PC-3 (cell line): ENCODE data around the gene SUPT7L. TPM values are rescaled to one million over a fixed set of nuclear protein-coding genes. Genes with fewer than 3 reads are reported as not detected.

ENCODE experiments used
- ATAC-seq: fragments of 200-7000 bp; cut with Tn5 transposase; 2 replicates; pipeline ENCODE4 v1.9.1; 2020; ENCODE audit warnings: mild to moderate bottlenecking, moderate library complexity
- BruUV-seq: library from RNA; stranded (reverse); fragments of 400-500 nt; replicated peaks from 2 replicates; lab custom pipeline; 2021; lab: Mats Ljungman, UMichigan
- CTCF ChIA-PET: fragments of 300-600 bp; sonication (Branson Sonifier 250); formaldehyde crosslinking; loops from one replicate; lab custom pipeline; 2022; ENCODE audit warnings: antibody characterized with exemption; lab: Charles Lee
- POLR2A ChIA-PET: fragments of 300-600 bp; sonication (Branson Sonifier 250); formaldehyde crosslinking; loops from one replicate; lab custom pipeline; 2022; ENCODE audit warnings: antibody characterized with exemption; ENCODE audit not compliant: unreplicated experiment; lab: Charles Lee
- DNase-seq: peaks from one replicate; pipeline ENCODE4 v3.0.0-alpha.2; 2015
- H2AFZ ChIP-seq: fragments of 300-600 bp; sonication (generic); 2 replicates; pipeline ENCODE4 v1.6.0; 2016; ENCODE audit warnings: antibody characterized with exemption, low read length
- H3F3A ChIP-seq: fragments of 300-600 bp; sonication (generic); one replicate; pipeline ENCODE4 v1.6.0; 2017; ENCODE audit warnings: antibody characterized with exemption, low read length, control low read depth, mild to moderate bottlenecking; ENCODE audit not compliant: unreplicated experiment
- H3K27ac ChIP-seq: fragments of 300-600 bp; sonication (generic); 2 replicates; pipeline ENCODE4 v1.5.1; 2016; ENCODE audit warnings: mild to moderate bottlenecking, low read length
- H3K27me3 ChIP-seq: fragments of 300-600 bp; sonication (generic); 2 replicates; pipeline ENCODE4 v1.6.1; 2016; ENCODE audit warnings: low read length, mixed read lengths
- H3K36me3 ChIP-seq: fragments of 300-600 bp; sonication (generic); 2 replicates; pipeline ENCODE4 v1.6.1; 2016; ENCODE audit warnings: low read depth, mixed run types, low read length, mixed read lengths
- H3K4me1 ChIP-seq: fragments of 300-600 bp; sonication (generic); 2 replicates; pipeline ENCODE4 v1.5.1; 2016; ENCODE audit warnings: low read length; ENCODE audit not compliant: insufficient read depth
- H3K4me2 ChIP-seq: fragments of 300-600 bp; sonication (generic); 2 replicates; pipeline ENCODE4 v1.6.0; 2016; ENCODE audit warnings: low read length
- H3K4me3 ChIP-seq: fragments of 300-600 bp; sonication (generic); 2 replicates; pipeline ENCODE4 v1.5.1; 2016; ENCODE audit warnings: mild to moderate bottlenecking, low read length, mixed read lengths
- H3K79me2 ChIP-seq: fragments of 300-600 bp; sonication (generic); 2 replicates; pipeline ENCODE4 v1.6.1; 2017; ENCODE audit warnings: low read length, mixed read lengths
- H3K9ac ChIP-seq: fragments of 300-600 bp; sonication (generic); 2 replicates; pipeline ENCODE4 v1.6.0; 2016; ENCODE audit warnings: mild to moderate bottlenecking, low read length
- H3K9me2 ChIP-seq: fragments of 300-600 bp; sonication (generic); replicated peaks from 2 replicates; pipeline ENCODE4 v1.6.1; 2016; ENCODE audit warnings: mixed run types, low read length, mixed read lengths
- H3K9me3 ChIP-seq: fragments of 300-600 bp; sonication (generic); 2 replicates; pipeline ENCODE4 v1.6.1; 2016; ENCODE audit warnings: low read length, mixed read lengths
- H4K20me1 ChIP-seq: fragments of 300-600 bp; sonication (generic); 2 replicates; pipeline ENCODE4 v1.6.1; 2016; ENCODE audit warnings: low read length, mixed read lengths
- EZH2 ChIP-seq: fragments of 300-600 bp; sonication (generic); IDR thresholded peaks from one replicate; pipeline ENCODE4 v1.6.1; 2017; ENCODE audit warnings: antibody characterized with exemption, mild to moderate bottlenecking, low read length; ENCODE audit not compliant: unreplicated experiment
- EZH2phosphoT487 ChIP-seq: fragments of 300-600 bp; sonication (generic); IDR thresholded peaks from 2 replicates; pipeline ENCODE4 v1.6.1; 2018; ENCODE audit warnings: mild to moderate bottlenecking, antibody characterized with exemption, low read length, borderline replicate concordance
- intact Hi-C: fragments of 100-400 bp; cut with micrococcal nuclease; formaldehyde crosslinking; loops from 2 replicates; pipeline ENCODE4 v1.9.0; 2023
- total RNA-seq: library from RNA; depleted of rRNA; stranded (reverse); fragments of >200 nt; gene quantifications from 2 replicates; pipeline ENCODE4 v1.2.3, GENCODE V29; 2014
- TF ChIP-seq, protein P1 (sequence below): fragments of 300-600 bp; sonication (generic); conservative IDR thresholded peaks from 2 replicates; pipeline ENCODE4 v1.5.1; 2017; ENCODE audit warnings: antibody characterized with exemption, low read depth, mild to moderate bottlenecking, low read length

The SUPT7L gene
- total RNA-seq, 1 experiment from 2014 or later: 23.4 TPM

DNA sequence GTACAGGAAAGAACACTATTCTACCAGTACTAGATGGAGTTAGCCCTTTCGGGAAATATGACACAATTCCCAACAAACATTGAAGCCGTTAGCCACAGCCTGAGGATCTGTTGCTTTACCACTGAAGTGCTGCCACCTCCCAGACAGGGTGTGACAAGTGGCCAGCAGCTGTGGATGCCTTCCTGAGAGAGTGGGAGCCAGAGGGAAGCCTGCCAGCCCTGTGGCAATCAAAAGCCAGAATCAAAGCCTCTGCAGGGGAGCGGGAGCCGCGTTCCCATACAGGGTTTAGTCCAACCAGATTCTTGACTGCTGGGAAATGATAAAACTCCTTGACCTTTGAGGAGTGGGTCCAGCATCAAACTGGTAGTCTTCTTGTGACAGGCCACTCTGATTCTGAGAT, 38.3 kb upstream of the SUPT7L start:
- Histone ChIP-seq H3K9me2 (no peaks in the 10 kb centered on the region), H3K4me3 (no peak overlapping the region), H3K27ac (no peak overlapping the region), H3K9me3 (no peaks in the 10 kb centered on the region), H3K36me3 (no peaks in the 10 kb centered on the region), H3K9ac (no peak overlapping the region), H3F3A (peaks cover 5% of the 10 kb centered on the region), H3K4me1 (peaks cover 25% of the 10 kb centered on the region), H3K79me2 (no peaks in the 10 kb centered on the region), H4K20me1 (no peaks in the 10 kb centered on the region), H3K4me2 (no peak overlapping the region), H2AFZ (no peak overlapping the region), H3K27me3 (no peaks in the 10 kb centered on the region)
- no TSS peak for BruUV-seq
- ChIA-PET CTCF (no interaction called here), POLR2A (interaction anchor here (0.6 kb wide), 1 partner anchor 254 kb away, joined by 3 read pairs; no protein-coding TSS in a partner anchor)
- ATAC-seq: no peak
- intact Hi-C loops: loop anchor here (10.0 kb wide), 3 partner anchors 73 to 863 kb away; partner anchors contain the start of gene MRPL33
- no peak for DNase-seq
- TF ChIP-seq EZH2phosphoT487 (no peak), EZH2 (no peak)
- TF ChIP-seq, protein P1, sequence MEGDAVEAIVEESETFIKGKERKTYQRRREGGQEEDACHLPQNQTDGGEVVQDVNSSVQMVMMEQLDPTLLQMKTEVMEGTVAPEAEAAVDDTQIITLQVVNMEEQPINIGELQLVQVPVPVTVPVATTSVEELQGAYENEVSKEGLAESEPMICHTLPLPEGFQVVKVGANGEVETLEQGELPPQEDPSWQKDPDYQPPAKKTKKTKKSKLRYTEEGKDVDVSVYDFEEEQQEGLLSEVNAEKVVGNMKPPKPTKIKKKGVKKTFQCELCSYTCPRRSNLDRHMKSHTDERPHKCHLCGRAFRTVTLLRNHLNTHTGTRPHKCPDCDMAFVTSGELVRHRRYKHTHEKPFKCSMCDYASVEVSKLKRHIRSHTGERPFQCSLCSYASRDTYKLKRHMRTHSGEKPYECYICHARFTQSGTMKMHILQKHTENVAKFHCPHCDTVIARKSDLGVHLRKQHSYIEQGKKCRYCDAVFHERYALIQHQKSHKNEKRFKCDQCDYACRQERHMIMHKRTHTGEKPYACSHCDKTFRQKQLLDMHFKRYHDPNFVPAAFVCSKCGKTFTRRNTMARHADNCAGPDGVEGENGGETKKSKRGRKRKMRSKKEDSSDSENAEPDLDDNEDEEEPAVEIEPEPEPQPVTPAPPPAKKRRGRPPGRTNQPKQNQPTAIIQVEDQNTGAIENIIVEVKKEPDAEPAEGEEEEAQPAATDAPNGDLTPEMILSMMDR: no peak

DNA sequence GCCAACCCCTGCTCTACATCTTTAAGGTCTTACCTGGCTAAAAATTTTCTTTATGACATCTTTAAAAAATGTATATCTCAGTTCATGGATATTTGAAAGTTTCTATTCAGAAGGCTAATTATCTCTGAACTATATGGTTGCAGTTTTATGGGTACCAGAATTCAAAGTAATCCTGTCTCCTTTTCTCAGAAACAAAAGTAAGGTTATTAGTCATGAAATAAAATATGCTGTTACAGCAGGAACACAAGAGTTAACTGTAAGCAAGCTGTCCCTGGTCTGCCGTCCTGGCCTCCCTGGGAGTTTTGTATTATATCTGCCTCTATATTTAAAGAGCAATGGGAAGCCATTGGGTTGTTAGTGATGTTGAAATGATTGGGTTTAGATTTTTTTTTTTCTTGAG, 34.2 kb upstream of the SUPT7L start:
- H2AFZ ChIP-seq: no peak overlapping the region
- POLR2A ChIA-PET: no interaction called here
- H3F3A ChIP-seq: no peaks in the 10 kb centered on the region
- no peak for ATAC-seq
- H3K27ac ChIP-seq: no peak overlapping the region
- no peaks in the 10 kb centered on the region for H3K79me2 ChIP-seq
- no peaks in the 10 kb centered on the region for H3K9me2 ChIP-seq
- no peak overlapping the region for H3K4me2 ChIP-seq
- no peaks in the 10 kb centered on the region for H3K27me3 ChIP-seq
- TF ChIP-seq EZH2 (no peak), EZH2phosphoT487 (no peak)
- TF ChIP-seq, protein P1: no peak
- intact Hi-C loops: no loop called here
- H3K4me1 ChIP-seq: no peaks in the 10 kb centered on the region
- no peaks in the 10 kb centered on the region for H4K20me1 ChIP-seq
- H3K9me3 ChIP-seq: no peaks in the 10 kb centered on the region
- H3K9ac ChIP-seq: no peak overlapping the region
- BruUV-seq: no TSS peak
- CTCF ChIA-PET: no interaction called here
- peaks cover 3% of the 10 kb centered on the region; the same call in 1 of the 2 replicates for H3K36me3 ChIP-seq
- no peak for DNase-seq
- H3K4me3 ChIP-seq: no peak overlapping the region

DNA sequence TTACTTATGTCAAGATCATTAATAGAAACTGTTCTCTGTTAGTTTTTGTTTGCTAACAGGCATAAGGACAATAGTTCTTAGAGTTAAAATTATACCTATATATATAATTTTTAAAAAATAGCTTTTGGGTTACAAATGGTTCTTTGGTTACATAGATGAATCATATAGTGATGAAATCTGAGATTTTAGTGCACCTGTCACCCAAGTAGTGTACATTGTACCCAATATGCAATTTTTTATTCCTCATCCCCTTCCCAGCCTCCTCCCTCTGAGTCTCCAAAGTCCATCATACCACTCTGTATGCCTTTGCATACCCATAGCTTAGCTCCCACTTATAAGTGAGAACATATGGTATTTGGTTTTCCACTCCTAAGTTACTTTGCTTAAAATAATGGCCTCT, 26.6 kb upstream of the SUPT7L start:
- Histone ChIP-seq H3K9me3 (no peaks in the 10 kb centered on the region), H3K4me2 (peak overlapping the region; percentile 42), H3K4me1 (peaks cover 12% of the 10 kb centered on the region), H3K36me3 (peaks cover 20% of the 10 kb centered on the region), H3K9ac (no peak overlapping the region), H3K4me3 (no peak overlapping the region), H2AFZ (no peak overlapping the region), H3F3A (no peaks in the 10 kb centered on the region), H3K79me2 (no peaks in the 10 kb centered on the region), H3K27me3 (no peaks in the 10 kb centered on the region), H4K20me1 (no peaks in the 10 kb centered on the region), H3K9me2 (no peaks in the 10 kb centered on the region), H3K27ac (peak overlapping the region; percentile 54)
- ChIA-PET POLR2A (no interaction called here), CTCF (interaction anchor here (0.6 to 0.9 kb wide), 4 partner anchors 14 to 680 kb away, joined by 3 to 4 read pairs (median 3); partner anchors contain the start of gene PPM1G)
- intact Hi-C loops: no loop called here
- no TSS peak for BruUV-seq
- ATAC-seq: peak; percentile 80
- DNase-seq: peak; percentile 57
- TF ChIP-seq EZH2 (no peak), EZH2phosphoT487 (no peak)
- TF ChIP-seq, protein P1: no peak
